Esophagus (tissue), 2 donors: ENCODE measurements around the gene ACTL10. TPM values are rescaled to one million over a fixed set of nuclear protein-coding genes. Genes with fewer than 3 reads are reported as not detected.

Source experiments
- H3K27ac ChIP-seq, 2 donors: one replicate each; pipeline ENCODE4 v1.5.1; 2013; ENCODE audit warnings: low read depth in 2 of 2, mild to moderate bottlenecking in 2 of 2, inconsistent platforms in 1 of 2, low read length in 1 of 2, moderate library complexity in 1 of 2
- H3K27me3 ChIP-seq, 2 donors: one replicate each; pipeline ENCODE4 v1.6.1; 2013; ENCODE audit warnings: low read length in 2 of 2, control low read depth in 1 of 2, mild to moderate bottlenecking in 1 of 2; ENCODE audit not compliant: insufficient read depth in 2 of 2, control insufficient read depth in 1 of 2
- H3K36me3 ChIP-seq, 2 donors: one replicate each; pipeline ENCODE4 v1.6.1; 2013; ENCODE audit warnings: low read length in 1 of 2; ENCODE audit not compliant: control insufficient read depth in 2 of 2, insufficient read depth in 2 of 2
- H3K4me1 ChIP-seq, 2 donors: one replicate each; pipeline ENCODE4 v1.6.1; 2013; ENCODE audit warnings: low read length in 1 of 2; ENCODE audit not compliant: control insufficient read depth in 2 of 2, insufficient read depth in 2 of 2
- H3K4me3 ChIP-seq, 2 donors: one replicate each; pipeline ENCODE4 v1.5.1; 2013; ENCODE audit warnings: low read length in 2 of 2, mild to moderate bottlenecking in 2 of 2, low read depth in 1 of 2, moderate library complexity in 1 of 2
- H3K9me3 ChIP-seq, 2 donors: one replicate each; pipeline ENCODE4 v1.6.1; 2013; ENCODE audit warnings: mild to moderate bottlenecking in 2 of 2, low read depth in 1 of 2, low read length in 1 of 2, moderate library complexity in 1 of 2; ENCODE audit not compliant: control insufficient read depth in 2 of 2, insufficient read depth in 1 of 2
- WGBS, 2 donors: extraction: QIAGEN DNeasy Blood & Tissue Kit; methylation state at CpG; one replicate each; pipeline ENCODE4 v1.1.7; 2013; 5-methylcytosine and 5-hydroxymethylcytosine counted together
- polyA plus RNA-seq, 2 donors: library from polyadenylated mRNA; stranded (reverse); fragments of 200-250 nt; gene quantifications; one replicate each; pipeline ENCODE4 v1.2.3, GENCODE V29; 2013
- donor health status: healthy with polysubstance abuse.
- donor health status: Bipolar disorder and iron deficiency.

Gene ACTL10
- 1 to 10 TPM; 1.4 to 2.8 TPM for polyA plus RNA-seq

DNA sequence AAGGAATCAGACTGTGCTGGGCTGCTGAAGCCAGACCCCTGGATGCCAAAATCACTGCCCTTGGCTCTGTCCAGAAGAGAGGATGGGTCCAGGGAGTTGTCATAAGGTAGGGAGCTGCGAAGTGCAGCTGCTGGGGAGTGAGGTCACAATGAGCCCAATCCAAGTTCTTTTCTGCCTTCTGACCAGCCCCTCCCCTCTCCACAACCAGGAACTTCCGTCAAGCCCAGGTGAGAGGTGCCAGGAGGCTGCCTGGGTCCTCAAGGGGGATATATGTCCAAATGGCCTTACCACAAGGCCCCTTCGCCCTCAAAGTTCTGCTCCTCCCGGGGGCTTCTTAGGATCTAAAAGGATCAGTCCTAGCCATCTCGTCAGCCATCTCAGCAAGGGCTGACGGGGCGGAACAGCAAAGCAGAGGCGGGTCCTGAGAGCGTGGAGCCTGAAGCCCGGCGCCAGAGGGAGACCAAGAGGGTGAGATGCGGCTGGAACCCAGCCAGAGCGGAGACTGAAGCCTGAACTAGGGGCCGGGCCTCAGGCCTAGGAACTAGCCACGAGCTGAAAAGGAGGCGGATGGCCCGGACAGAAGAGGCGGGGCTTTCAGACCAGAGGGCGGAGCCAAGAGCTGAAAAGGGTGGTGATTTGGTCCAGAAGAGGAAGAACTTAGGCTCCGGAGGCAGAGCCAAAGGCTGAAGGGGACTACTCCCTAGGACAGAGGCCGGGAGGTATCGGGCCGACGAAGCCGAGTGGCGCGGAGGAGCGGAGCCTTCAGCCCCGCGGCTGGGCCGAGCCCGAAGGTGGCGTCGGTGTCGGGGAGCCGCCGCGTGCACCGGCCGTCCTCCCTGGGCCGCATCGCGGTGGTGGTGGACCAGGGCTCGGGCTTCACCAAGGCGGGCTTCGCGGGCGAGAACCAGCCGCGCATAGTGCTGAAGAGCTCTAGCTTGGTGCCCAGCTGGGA lies at the start of gene ACTL10:
TSS of gene ACTL10 (plus strand) at position 651 of the 952 bp plus-strand sequence. CDS start 555 bp downstream, outside the sequence.
- 2% methylated on average over 50 of the region's 50 CpGs for whole genome bisulfite sequencing, 2 donors
- peaks cover 2 to 25% of the 10 kb centered on the region in 2 donors for H3K4me1 ChIP-seq
- H3K36me3 ChIP-seq = peaks cover 0 to 2% of the 10 kb centered on the region in 2 donors
- H3K4me3 ChIP-seq = peak within 1 kb of the TSS; percentile 43 to 69
- no peaks in the 10 kb centered on the region for H3K9me3 ChIP-seq
- peak within 1 kb of the TSS; percentile 85 to 94 for H3K27ac ChIP-seq
- H3K27me3 ChIP-seq = no peaks in the 10 kb centered on the region

DNA sequence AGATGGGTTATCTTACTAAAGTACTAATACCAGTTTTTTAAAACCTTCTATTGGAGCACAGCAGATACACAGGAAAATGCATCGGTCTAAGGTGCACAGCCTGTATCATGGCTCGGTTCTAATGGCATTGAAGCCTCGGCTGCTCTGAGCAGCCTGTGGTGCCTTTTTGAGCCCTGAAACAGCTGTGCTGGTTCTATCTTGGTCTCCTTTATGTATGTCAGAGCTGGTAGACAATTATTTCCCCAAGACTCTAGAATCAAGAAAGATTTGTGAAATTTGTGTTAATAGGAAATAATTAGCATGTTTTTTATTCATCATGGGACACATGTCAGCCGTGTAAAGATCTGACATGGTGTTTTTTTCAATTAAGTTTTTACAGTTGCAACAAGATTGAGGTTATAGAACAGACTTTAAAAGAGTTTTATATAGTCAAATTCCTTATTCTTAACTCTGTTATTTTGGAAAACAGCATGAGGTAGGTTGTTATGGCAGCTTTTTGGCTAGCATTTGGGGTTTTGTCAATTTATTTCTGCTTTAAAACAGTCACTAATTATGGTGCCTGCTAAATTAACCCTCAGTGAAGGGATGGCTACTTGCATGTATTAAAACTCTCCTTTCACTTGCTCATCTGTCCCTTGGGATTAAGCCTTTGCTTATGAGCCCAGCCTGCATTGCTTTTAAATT lies 44.9 kb upstream of the ACTL10 start:
- Histone ChIP-seq H3K36me3 (peaks cover 3 to 16% of the 10 kb centered on the region in 2 donors), H3K27me3 (no peaks in the 10 kb centered on the region), H3K4me1 (peaks cover 0 to 4% of the 10 kb centered on the region in 2 donors), H3K27ac (no peak overlapping the region), H3K4me3 (no peak overlapping the region), H3K9me3 (no peaks in the 10 kb centered on the region)
- 89 to 92% methylated on average over 4 of the region's 4 CpGs for WGBS, 2 donors

DNA sequence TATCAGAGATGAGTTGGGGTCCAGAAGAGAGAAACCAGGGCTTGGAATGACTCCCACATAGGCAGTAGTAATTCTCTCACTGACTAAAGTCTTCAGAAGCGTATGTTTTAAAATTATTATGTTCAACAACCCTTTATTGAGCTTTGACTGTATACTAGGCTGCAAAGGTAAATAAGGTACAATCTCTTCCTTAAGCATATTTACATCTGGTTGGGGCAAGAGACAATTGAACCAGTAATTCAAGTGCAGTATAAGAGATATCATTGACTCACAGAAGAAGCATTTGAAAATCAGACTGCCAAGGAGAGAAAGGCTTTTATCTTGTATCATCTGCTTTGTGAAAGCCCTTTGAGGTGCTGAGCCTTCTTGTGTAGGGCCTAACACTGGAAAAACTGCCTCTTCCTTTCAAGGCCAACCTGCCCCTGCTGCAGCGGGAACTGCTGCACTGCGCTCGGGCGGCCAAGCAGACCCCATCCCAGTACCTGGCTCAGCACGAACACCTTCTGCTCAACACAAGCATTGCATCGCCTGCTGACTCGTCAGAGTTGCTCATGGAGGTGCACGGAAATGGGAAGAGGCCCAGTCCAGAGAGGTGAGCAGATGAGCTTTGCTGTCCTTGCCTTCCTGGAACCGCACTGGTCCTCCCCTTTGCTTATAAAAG lies 43.9 kb upstream of the ACTL10 start:
- no peaks in the 10 kb centered on the region for H3K27me3 ChIP-seq
- 96 to 97% methylated on average over 10 of the region's 10 CpGs for WGBS, 2 donors
- no peak overlapping the region for H3K4me3 ChIP-seq
- no peaks in the 10 kb centered on the region for H3K9me3 ChIP-seq
- peaks cover 0 to 4% of the 10 kb centered on the region in 2 donors for H3K4me1 ChIP-seq
- no peak overlapping the region for H3K27ac ChIP-seq
- H3K36me3 ChIP-seq = peaks cover 3 to 16% of the 10 kb centered on the region in 2 donors

DNA sequence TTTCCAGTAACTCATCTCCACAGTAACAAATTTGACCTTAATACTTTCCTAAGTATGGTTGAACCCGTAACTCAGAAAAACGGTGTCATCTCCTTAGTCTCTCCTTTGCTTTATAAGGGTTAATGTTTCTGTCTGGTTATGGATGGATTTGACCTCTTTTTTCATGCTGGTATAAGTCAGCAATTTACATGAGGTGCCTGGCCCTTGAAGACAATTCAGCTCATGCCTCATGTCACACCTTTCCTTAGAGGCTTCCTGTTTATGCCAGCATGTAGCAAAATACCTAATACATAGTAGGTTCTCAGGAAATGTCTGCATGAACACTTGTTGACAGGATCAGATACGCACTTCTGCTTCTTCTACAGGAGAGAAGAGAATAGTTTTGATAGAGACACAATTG lies 42.3 kb upstream of the ACTL10 start:
- WGBS, 2 donors = 87 to 88% methylated on average over 3 of the region's 3 CpGs
- H3K36me3 ChIP-seq = peaks cover 3 to 21% of the 10 kb centered on the region in 2 donors
- H3K27ac ChIP-seq = no peak overlapping the region
- H3K9me3 ChIP-seq = no peaks in the 10 kb centered on the region
- peaks cover 0 to 4% of the 10 kb centered on the region in 2 donors for H3K4me1 ChIP-seq
- no peak overlapping the region for H3K4me3 ChIP-seq
- H3K27me3 ChIP-seq = no peaks in the 10 kb centered on the region

DNA sequence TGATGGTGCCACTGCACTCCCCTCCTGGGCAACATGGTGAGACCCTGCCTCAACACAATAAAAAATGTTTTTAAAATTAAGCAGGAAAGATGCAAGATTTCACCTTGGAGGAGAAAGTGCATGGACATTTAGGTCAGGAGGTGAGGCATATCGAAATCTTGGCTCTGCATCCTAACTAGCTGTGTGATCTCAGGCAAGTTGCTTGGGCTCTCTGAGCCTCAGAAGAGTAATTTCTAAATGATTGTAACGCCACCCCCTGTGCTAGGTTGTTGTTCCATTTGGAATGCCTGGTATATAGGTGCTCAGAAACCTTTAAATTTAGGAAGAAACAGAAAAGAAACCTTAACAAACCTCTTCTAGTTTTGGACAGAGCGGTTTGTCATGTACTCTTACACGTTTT lies 40.6 kb upstream of the ACTL10 start:
- H3K9me3 ChIP-seq = no peaks in the 10 kb centered on the region
- WGBS, 2 donors = 95 to 98% methylated on average over 4 of the region's 4 CpGs
- no peak overlapping the region for H3K27ac ChIP-seq
- H3K36me3 ChIP-seq = peaks cover 12 to 30% of the 10 kb centered on the region in 2 donors
- no peak overlapping the region for H3K4me3 ChIP-seq
- peaks cover 0 to 4% of the 10 kb centered on the region in 2 donors for H3K4me1 ChIP-seq
- no peaks in the 10 kb centered on the region for H3K27me3 ChIP-seq

DNA sequence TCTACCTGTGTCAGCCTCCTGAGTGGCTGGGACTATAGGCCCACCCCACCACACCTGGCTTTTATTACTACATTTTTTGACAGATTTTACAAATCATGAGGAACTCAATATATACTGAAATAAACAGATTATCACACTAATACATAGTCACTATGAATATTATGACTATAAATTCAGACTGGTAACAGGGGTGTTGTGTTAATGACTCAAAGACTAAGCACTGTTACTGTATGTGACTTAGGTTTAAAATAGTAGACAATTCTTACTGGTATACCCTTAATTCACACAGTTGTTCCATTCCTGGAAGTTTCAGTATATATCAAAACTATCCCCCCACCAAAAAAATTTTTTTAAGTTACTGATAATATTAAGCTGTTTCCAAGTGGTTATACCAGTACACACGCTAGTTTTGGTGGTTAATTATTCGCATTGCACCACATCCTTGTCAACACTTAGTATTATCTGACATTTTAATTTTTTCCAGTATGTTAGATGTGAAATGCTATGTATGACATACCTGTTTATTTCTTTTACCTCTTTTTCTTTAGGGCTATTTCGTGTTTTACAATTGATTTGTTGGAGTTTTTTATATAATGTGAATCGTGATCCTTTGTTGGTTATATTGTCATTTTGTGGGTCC lies 39.0 kb upstream of the ACTL10 start:
- Histone ChIP-seq H3K9me3 (no peaks in the 10 kb centered on the region), H3K4me3 (no peak overlapping the region), H3K27me3 (no peaks in the 10 kb centered on the region), H3K27ac (no peak overlapping the region), H3K4me1 (peaks cover 0 to 4% of the 10 kb centered on the region in 2 donors), H3K36me3 (peaks cover 12 to 30% of the 10 kb centered on the region in 2 donors)
- 96 to 97% methylated on average over 4 of the region's 4 CpGs for WGBS, 2 donors

DNA sequence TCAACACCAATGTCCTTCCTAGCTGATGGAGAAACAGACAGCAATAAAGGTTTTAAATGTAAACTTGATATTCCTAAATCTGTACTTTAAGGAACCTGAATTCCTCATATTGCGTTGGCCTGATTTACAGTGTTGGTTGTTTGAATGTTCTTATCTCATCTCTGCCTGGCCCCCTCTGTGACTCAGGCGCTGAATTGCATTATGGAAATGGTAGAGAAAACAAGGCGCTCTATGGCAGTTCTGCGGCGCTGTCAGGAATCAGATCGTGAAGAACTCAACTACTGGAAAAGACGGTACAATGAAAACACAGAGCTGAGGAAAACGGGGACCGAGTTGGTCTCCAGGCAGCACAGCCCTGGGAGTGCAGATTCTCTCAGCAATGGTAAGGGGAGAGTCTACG lies 37.2 kb upstream of the ACTL10 start:
- Histone ChIP-seq H3K27me3 (no peaks in the 10 kb centered on the region), H3K4me3 (no peak overlapping the region), H3K27ac (no peak overlapping the region), H3K9me3 (no peaks in the 10 kb centered on the region), H3K4me1 (no peaks in the 10 kb centered on the region), H3K36me3 (peaks cover 8 to 22% of the 10 kb centered on the region in 2 donors)
- WGBS, 2 donors = 96% methylated on average over 10 of the region's 10 CpGs

DNA sequence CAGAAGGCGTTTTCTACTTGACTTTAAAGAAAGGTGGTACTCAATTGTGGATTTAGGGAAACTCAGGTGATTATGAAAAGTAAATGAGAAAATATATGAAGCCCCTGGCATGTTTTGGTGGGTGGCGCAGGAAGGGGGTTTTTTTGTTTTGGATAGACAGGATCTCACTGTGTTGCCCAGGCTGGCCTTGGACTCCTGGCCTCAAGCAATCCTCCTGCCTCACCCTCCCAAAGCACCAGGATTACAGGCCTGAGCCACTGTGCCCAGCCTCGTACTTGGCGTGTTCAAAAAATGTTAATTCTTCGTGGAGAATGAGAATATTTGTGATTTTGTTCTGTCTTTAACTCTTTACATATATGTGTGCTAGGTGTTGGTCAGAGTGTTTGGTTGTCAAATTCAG lies 36.8 kb upstream of the ACTL10 start:
- H3K27ac ChIP-seq = no peak overlapping the region
- no peaks in the 10 kb centered on the region for H3K27me3 ChIP-seq
- H3K4me3 ChIP-seq = no peak overlapping the region
- no peaks in the 10 kb centered on the region for H3K4me1 ChIP-seq
- WGBS, 2 donors = 89 to 92% methylated on average over 5 of the region's 5 CpGs
- H3K36me3 ChIP-seq = peaks cover 8 to 18% of the 10 kb centered on the region in 2 donors
- no peaks in the 10 kb centered on the region for H3K9me3 ChIP-seq

DNA sequence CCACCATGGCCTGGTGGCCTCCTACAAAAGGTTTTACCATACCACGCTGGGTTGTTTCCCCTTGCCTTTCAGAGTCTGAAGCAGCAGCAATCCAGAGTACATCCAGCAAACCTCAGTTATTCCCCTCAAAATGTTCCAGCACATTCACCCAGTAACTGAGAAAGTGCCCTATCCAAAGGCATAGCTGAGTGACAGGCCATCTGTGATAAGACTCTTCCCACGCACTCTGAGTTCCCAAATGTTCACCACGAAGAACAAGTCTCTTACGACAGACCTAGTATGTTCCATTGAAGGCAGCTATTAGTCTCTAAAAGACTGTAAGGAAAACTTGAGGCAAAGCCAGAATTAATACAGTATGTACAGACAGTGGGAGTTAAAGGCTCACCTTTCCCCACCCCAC lies 36.2 kb upstream of the ACTL10 start:
- whole genome bisulfite sequencing, 2 donors = 91 to 95% methylated on average over 4 of the region's 4 CpGs
- H3K36me3 ChIP-seq = peaks cover 8 to 14% of the 10 kb centered on the region in 2 donors
- H3K9me3 ChIP-seq = no peaks in the 10 kb centered on the region
- no peak overlapping the region for H3K27ac ChIP-seq
- H3K4me3 ChIP-seq = no peak overlapping the region
- no peaks in the 10 kb centered on the region for H3K27me3 ChIP-seq
- no peaks in the 10 kb centered on the region for H3K4me1 ChIP-seq
